ENCODE measurements around the gene IGLL5. TPM values are rescaled to one million over a fixed set of nuclear protein-coding genes. Genes with fewer than 3 reads are reported as not detected.

Gene IGLL5
- total RNA-seq (ENCODE audit: unreplicated experiment): not detected
- long read RNA-seq: 0 reads

DNA sequence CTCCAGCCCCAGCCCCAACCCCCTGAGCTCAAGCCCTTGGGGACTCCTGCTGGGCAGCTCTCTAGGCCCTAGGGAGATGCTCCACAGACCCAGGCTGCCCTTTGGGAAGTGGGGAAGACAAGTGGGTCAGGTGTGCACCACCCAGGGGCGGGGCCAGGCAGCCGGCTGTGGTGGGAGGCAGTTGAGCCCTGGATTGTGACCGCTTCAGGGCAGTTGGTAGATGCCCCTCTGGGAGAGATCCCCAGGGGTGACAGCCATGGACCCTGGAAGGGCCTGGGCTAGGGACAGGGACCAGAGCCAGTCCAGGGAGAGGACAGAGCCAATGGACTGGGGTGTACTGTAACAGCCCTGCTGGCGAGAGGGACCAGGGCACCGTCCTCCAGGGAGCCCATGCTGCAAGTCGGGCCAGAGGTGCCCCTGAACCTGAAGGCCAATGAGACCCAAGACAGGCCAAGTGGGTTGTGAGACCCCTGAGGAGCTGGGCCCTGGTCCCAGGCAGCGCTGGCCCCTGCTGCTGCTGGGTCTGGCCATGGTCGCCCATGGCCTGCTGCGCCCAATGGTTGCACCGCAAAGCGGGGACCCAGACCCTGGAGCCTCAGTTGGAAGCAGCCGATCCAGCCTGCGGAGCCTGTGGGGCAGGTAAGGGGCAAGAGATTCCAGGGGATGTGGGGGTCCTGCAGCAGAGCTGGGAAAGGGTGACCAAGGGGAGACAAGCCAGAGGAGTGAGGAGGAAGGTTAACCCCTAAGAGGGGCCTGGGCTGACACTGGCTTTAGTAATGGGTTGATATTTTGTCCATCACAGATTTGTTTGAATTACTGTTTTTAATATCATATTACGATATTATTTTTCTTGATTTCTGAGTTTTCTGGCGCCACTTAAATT lies at the start of gene IGLL5:
Gene IGLL5, plus strand, starts transcription at position 196 of the 883 bp plus-strand sequence. Its CDS starts 238 bp downstream, at position 434.
- Mint-ChIP-seq H3K4me1 (ENCODE audit: unreplicated experiment) (no peaks in the 10 kb centered on the region), H3K27ac (ENCODE audit: unreplicated experiment) (no peak within 1 kb of the TSS), H3K4me3 (ENCODE audit: unreplicated experiment) (no peak within 1 kb of the TSS), H3K36me3 (ENCODE audit: low read depth, unreplicated experiment) (no peaks in the 10 kb centered on the region), H3K27me3 (ENCODE audit: unreplicated experiment) (peaks cover 3% of the 10 kb centered on the region), H3K9me3 (ENCODE audit: unreplicated experiment) (no peaks in the 10 kb centered on the region)
- DNase-seq (ENCODE audit: low spot score): no peak
- TF ChIP-seq, protein P1, sequence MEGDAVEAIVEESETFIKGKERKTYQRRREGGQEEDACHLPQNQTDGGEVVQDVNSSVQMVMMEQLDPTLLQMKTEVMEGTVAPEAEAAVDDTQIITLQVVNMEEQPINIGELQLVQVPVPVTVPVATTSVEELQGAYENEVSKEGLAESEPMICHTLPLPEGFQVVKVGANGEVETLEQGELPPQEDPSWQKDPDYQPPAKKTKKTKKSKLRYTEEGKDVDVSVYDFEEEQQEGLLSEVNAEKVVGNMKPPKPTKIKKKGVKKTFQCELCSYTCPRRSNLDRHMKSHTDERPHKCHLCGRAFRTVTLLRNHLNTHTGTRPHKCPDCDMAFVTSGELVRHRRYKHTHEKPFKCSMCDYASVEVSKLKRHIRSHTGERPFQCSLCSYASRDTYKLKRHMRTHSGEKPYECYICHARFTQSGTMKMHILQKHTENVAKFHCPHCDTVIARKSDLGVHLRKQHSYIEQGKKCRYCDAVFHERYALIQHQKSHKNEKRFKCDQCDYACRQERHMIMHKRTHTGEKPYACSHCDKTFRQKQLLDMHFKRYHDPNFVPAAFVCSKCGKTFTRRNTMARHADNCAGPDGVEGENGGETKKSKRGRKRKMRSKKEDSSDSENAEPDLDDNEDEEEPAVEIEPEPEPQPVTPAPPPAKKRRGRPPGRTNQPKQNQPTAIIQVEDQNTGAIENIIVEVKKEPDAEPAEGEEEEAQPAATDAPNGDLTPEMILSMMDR (IDR thresholded peaks at IDR 0.05; ENCODE audit: unreplicated experiment): no peak

DNA sequence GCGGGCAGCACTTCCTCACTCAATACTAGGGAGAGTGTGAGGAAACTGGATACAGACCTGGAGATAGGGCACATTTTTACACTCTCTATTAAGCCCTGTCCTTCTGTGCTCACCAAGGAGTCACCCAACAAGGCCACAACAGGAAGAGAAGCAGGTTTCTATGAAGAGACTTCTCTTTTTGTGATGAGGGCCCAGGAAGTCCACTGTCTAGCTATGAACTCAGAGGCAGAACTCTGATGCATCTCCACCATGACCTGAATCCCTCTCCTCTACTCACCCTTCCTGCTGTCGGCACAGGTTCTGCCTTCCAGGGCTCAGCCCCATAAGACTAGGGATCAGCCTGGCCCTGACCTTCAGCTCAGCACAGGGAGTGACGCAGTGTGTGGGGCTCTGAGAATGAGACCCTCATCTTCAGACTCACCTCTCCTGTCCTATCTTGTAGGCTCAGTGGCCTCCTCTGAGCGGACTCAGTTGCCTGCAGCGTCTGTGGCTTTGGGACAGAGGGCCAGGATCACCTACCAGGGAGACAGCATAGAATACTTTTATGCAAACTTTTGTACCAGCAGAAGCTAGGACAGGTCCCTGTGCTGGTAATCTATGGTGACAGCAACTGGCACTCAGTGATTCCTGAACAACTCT lies 49.3 kb upstream of the IGLL5 start:
- H3K4me3 Mint-ChIP-seq (ENCODE audit: unreplicated experiment): no peak overlapping the region
- H3K9me3 Mint-ChIP-seq (ENCODE audit: unreplicated experiment): no peaks in the 10 kb centered on the region
- TF ChIP-seq, protein P1 (IDR thresholded peaks at IDR 0.05; ENCODE audit: unreplicated experiment): no peak
- no peaks in the 10 kb centered on the region for H3K4me1 Mint-ChIP-seq (ENCODE audit: unreplicated experiment)
- H3K36me3 Mint-ChIP-seq (ENCODE audit: low read depth, unreplicated experiment): no peaks in the 10 kb centered on the region
- H3K27ac Mint-ChIP-seq (ENCODE audit: unreplicated experiment): no peak overlapping the region
- DNase-seq (ENCODE audit: low spot score): no peak
- peaks cover 1% of the 10 kb centered on the region for H3K27me3 Mint-ChIP-seq (ENCODE audit: unreplicated experiment)

DNA sequence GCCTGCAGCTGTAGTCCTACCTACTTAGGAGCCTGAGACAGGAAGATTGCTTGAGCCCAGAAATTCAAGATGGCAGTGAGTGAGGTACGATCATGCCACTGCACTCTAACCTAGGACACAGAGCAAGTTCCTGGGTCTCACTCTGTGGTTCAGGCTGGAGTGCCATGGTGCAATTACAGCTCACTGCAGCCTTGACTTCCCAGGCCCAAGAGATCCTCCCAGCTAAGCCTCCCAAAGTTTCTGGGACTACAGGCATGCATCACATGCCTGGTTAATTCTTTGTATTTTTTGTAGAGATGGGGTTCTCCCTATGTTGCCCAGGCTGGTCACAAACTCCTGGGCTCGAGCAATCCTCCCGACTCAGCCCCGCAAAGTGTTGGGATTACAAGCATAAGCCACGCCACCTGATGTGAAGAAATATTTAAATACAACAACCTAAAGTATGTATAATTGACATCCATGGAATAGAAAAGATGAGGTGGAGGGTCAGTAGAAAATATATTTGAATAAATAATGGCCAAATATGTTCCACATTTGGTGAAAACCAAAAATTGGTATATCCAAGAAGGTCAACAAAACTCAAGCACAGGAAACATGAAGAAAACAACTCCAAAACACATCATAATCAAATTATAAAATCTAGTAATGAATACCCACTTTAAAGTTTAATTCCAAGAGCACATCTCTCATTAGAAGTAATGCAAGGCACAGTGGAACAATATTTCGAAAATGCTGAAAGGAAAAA lies 47.9 kb upstream of the IGLL5 start:
- no peaks in the 10 kb centered on the region for H3K4me1 Mint-ChIP-seq (ENCODE audit: unreplicated experiment)
- H3K27ac Mint-ChIP-seq (ENCODE audit: unreplicated experiment): no peak overlapping the region
- no peak overlapping the region for H3K4me3 Mint-ChIP-seq (ENCODE audit: unreplicated experiment)
- DNase-seq (ENCODE audit: low spot score): no peak
- TF ChIP-seq, protein P1 (IDR thresholded peaks at IDR 0.05; ENCODE audit: unreplicated experiment): no peak
- no peaks in the 10 kb centered on the region for H3K9me3 Mint-ChIP-seq (ENCODE audit: unreplicated experiment)
- peaks cover 1% of the 10 kb centered on the region for H3K27me3 Mint-ChIP-seq (ENCODE audit: unreplicated experiment)
- no peaks in the 10 kb centered on the region for H3K36me3 Mint-ChIP-seq (ENCODE audit: low read depth, unreplicated experiment)

DNA sequence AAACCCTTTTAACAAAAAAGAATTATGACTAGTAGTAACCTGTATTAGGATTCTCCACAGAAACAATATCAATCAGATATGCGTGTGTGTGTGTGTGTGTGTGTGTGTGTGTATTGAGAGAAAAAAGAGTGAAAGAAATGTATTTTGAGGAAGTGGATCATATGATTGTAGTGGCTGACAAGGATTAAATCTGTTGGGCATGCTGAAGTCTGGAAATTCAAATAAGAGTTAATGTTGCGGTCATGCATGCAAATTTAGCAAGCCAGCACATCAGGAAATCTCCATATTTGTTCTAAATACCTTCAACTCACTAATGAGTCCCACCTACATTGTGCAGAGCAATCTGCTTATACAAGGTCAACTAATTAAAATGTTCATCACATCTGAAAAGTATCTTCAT lies 46.8 kb upstream of the IGLL5 start:
- H3K27ac Mint-ChIP-seq (ENCODE audit: unreplicated experiment): no peak overlapping the region
- TF ChIP-seq, protein P1 (IDR thresholded peaks at IDR 0.05; ENCODE audit: unreplicated experiment): no peak
- H3K4me3 Mint-ChIP-seq (ENCODE audit: unreplicated experiment): no peak overlapping the region
- H3K4me1 Mint-ChIP-seq (ENCODE audit: unreplicated experiment): no peaks in the 10 kb centered on the region
- H3K9me3 Mint-ChIP-seq (ENCODE audit: unreplicated experiment): no peaks in the 10 kb centered on the region
- no peaks in the 10 kb centered on the region for H3K36me3 Mint-ChIP-seq (ENCODE audit: low read depth, unreplicated experiment)
- DNase-seq (ENCODE audit: low spot score): no peak
- H3K27me3 Mint-ChIP-seq (ENCODE audit: unreplicated experiment): peaks cover 1% of the 10 kb centered on the region

All from endothelial cell (in vitro differentiated cells).